Measurements from ENCODE around the gene CPLX3.

Gene CPLX3

DNA sequence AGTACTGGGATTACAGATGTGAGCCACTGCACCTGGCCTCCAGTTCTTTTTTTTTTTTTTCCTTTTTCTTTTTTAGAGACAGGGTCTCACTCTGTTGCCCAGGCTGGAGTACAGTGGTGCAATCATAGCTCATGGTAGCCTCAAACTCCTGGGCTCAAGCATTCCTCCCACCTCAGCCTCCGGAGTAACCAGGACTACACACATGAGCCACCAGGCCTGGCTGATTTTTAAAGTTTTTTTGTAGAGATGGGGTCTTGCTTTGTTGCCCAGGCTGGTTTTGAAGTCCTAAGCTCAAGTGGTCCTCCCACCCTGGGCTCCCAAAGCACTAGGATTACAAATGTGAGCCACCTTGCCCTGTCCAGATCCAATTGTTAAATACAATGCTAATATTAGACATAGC is 30.1 kb downstream of the CPLX3 start:
- TF ChIP-seq, protein P1, sequence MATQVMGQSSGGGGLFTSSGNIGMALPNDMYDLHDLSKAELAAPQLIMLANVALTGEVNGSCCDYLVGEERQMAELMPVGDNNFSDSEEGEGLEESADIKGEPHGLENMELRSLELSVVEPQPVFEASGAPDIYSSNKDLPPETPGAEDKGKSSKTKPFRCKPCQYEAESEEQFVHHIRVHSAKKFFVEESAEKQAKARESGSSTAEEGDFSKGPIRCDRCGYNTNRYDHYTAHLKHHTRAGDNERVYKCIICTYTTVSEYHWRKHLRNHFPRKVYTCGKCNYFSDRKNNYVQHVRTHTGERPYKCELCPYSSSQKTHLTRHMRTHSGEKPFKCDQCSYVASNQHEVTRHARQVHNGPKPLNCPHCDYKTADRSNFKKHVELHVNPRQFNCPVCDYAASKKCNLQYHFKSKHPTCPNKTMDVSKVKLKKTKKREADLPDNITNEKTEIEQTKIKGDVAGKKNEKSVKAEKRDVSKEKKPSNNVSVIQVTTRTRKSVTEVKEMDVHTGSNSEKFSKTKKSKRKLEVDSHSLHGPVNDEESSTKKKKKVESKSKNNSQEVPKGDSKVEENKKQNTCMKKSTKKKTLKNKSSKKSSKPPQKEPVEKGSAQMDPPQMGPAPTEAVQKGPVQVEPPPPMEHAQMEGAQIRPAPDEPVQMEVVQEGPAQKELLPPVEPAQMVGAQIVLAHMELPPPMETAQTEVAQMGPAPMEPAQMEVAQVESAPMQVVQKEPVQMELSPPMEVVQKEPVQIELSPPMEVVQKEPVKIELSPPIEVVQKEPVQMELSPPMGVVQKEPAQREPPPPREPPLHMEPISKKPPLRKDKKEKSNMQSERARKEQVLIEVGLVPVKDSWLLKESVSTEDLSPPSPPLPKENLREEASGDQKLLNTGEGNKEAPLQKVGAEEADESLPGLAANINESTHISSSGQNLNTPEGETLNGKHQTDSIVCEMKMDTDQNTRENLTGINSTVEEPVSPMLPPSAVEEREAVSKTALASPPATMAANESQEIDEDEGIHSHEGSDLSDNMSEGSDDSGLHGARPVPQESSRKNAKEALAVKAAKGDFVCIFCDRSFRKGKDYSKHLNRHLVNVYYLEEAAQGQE (IDR thresholded peaks at IDR 0.05; ENCODE audit: insufficient read depth in 1 of 2, low read depth in 2 of 2, low read length in 2 of 2) = no peak
- no peak for TF ChIP-seq POLR2AphosphoS5 (IDR thresholded peaks at IDR 0.05; ENCODE audit: low read depth, low read length)
- TF ChIP-seq SIN3A (IDR thresholded peaks at IDR 0.05; ENCODE audit: borderline replicate concordance, insufficient read depth, low read length) = no peak
- TF ChIP-seq TAF1 (IDR thresholded peaks at IDR 0.05; ENCODE audit: borderline replicate concordance, insufficient read depth, low read length) = no peak
- TF ChIP-seq FOXP2 (optimal IDR thresholded peaks at IDR 0.05; ENCODE audit: borderline replicate concordance, extremely low read depth, extremely low read length, insufficient read depth) = no peak

DNA sequence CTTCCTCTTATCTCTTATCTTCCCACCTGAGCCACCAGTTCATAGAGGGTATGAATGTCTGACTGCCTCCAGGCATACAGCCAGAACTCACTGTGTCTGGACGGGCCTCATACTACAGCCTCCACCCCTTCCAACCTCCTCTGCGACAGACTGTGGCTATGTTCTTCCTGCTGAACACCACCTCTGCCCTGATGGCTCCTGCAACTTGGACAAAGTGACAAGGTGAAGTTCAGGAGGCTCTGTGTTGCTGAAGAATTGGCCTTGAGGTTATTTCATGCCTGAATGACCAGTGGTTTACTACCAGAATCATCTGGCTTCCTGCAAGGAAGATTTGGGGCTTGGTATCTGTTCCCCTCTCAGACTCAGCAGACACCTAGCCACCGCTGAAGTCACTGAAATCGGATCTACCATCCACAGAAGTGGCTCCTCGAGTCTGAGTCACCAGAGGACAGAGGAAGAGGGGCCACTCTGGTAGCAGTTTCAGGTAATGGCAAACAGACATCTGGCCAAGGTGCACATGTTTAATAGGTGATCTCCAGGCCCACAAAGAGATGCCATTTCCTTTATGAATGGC is 30.7 kb downstream of the CPLX3 start:
- TF ChIP-seq, protein P1 (IDR thresholded peaks at IDR 0.05; ENCODE audit: insufficient read depth in 1 of 2, low read depth in 2 of 2, low read length in 2 of 2) = no peak
- no peak for TF ChIP-seq FOXP2 (optimal IDR thresholded peaks at IDR 0.05; ENCODE audit: borderline replicate concordance, extremely low read depth, extremely low read length, insufficient read depth)
- no peak for TF ChIP-seq POLR2AphosphoS5 (IDR thresholded peaks at IDR 0.05; ENCODE audit: low read depth, low read length)
- no peak for TF ChIP-seq SIN3A (IDR thresholded peaks at IDR 0.05; ENCODE audit: borderline replicate concordance, insufficient read depth, low read length)
- no peak for TF ChIP-seq TAF1 (IDR thresholded peaks at IDR 0.05; ENCODE audit: borderline replicate concordance, insufficient read depth, low read length)

DNA sequence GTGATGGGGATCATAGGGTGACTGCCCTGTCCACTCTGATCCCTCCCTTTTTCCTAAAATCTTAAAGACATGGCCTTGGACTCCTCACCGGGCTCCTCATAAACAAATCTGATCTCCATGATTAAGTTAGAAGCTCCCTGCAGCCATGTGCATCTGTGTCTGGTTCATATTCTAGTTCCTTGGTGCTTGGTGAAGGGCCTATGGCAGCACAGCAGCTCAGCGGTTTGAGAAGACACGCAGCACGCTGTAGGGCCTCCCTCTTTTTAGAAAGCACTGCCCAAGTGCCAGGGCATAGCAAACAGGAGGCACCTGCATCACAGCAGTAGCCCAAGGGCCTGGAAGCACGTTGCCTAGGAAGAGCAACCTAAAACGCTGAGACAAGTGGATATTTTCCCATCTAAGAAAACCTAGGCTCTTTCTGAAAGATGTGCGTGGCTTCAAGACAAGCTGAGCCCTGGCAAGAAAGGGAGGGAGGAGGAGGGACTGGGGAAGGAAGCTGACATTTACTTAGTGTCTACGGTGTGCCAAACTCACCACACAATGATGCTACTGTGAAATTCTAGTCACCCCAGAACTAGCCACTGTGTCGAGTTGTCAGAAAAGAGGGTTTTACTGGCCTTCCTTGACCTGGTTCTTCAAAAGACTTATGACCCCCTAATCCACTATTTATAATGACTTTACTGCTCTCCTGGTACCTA is 31.4 kb downstream of the CPLX3 start:
- TF ChIP-seq, protein P1 (IDR thresholded peaks at IDR 0.05; ENCODE audit: insufficient read depth in 1 of 2, low read depth in 2 of 2, low read length in 2 of 2) = no peak
- TF ChIP-seq POLR2AphosphoS5 (IDR thresholded peaks at IDR 0.05; ENCODE audit: low read depth, low read length) (no peak), TAF1 (IDR thresholded peaks at IDR 0.05; ENCODE audit: borderline replicate concordance, insufficient read depth, low read length) (no peak), FOXP2 (optimal IDR thresholded peaks at IDR 0.05; ENCODE audit: borderline replicate concordance, extremely low read depth, extremely low read length, insufficient read depth) (no peak), SIN3A (IDR thresholded peaks at IDR 0.05; ENCODE audit: borderline replicate concordance, insufficient read depth, low read length) (no peak)

DNA sequence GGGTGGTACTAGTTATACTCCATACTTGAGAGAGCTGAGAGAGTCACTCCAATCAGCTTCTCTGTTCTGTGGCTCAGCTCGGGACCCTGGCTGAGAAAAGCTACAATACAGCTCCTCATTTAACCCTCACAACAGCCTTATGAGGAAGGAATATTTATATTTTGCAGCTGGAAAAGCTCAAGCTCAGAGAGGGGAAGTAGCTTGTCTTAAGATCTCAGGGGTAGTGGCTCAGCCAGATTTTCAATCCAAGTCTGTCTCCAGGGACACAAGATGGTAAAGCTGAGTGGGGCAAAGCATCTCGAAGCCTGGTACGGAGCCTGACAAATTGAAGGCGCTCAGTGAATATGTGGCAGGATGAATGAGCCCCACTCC is 31.9 kb downstream of the CPLX3 start:
- no peak for TF ChIP-seq TAF1 (IDR thresholded peaks at IDR 0.05; ENCODE audit: borderline replicate concordance, insufficient read depth, low read length)
- no peak for TF ChIP-seq FOXP2 (optimal IDR thresholded peaks at IDR 0.05; ENCODE audit: borderline replicate concordance, extremely low read depth, extremely low read length, insufficient read depth)
- no peak for TF ChIP-seq POLR2AphosphoS5 (IDR thresholded peaks at IDR 0.05; ENCODE audit: low read depth, low read length)
- TF ChIP-seq, protein P1 (IDR thresholded peaks at IDR 0.05; ENCODE audit: insufficient read depth in 1 of 2, low read depth in 2 of 2, low read length in 2 of 2) = no peak
- TF ChIP-seq SIN3A (IDR thresholded peaks at IDR 0.05; ENCODE audit: borderline replicate concordance, insufficient read depth, low read length) = no peak
